Fibroblast of villous mesenchyme (primary cell): ENCODE data around the gene HES7. TPM values are rescaled to one million over a fixed set of nuclear protein-coding genes. Genes with fewer than 3 reads are reported as not detected.
A peak's percentile ranks its signal among the peaks of the same experiment; 100 is the strongest.

Source experiments
- DNase-seq: peaks from one replicate; pipeline ENCODE4 v3.0.0-alpha.2; 2010; ENCODE audit warnings: low read depth
- H3K4me3 ChIP-seq: 2 replicates; pipeline ENCODE4 v1.5.1; 2011; ENCODE audit warnings: low read depth, mild to moderate bottlenecking, low read length
- CTCF ChIP-seq: IDR thresholded peaks from 2 replicates; pipeline ENCODE4 v1.5.1; 2012; ENCODE audit warnings: low read depth, mild to moderate bottlenecking, low read length; ENCODE audit not compliant: insufficient read depth
- total RNA-seq: library from RNA; depleted of rRNA; stranded (reverse); fragments of >200 nt; gene quantifications from 2 replicates; pipeline ENCODE4 v1.2.3, GENCODE V29; 2012

Gene HES7
- total RNA-seq, 1 donor, result not detected

- TF ChIP-seq CTCF, result no peak
- DNase-seq, result no peak
- no peak overlapping the region for H3K4me3 ChIP-seq
These were observed 48.1 kb downstream of the HES7 start for GRCh38 chr17:8075574-8076342.

- no peak for DNase-seq
- TF ChIP-seq CTCF, result no peak
These were observed 48.8 kb downstream of the HES7 start for GRCh38 chr17:8075081-8075480.

GRCh38 chr17:8074554-8074953 is 49.4 kb downstream of the HES7 start:
- DNase-seq, result no peak
- TF ChIP-seq CTCF, result no peak
- H3K4me3 ChIP-seq, result no peak overlapping the region

More at GRCh38 chr17:8075081-8075480, 48.8 kb downstream of the HES7 start:
- no peak overlapping the region for H3K4me3 ChIP-seq

- TF ChIP-seq CTCF, result peak; percentile 83
- peak; percentile 53 for DNase-seq
- H3K4me3 ChIP-seq, result no peak overlapping the region
These were observed 50.0 kb downstream of the HES7 start for GRCh38 chr17:8073627-8074484.

GRCh38 chr17:8072729-8073461 is 51.0 kb downstream of the HES7 start:
- H3K4me3 ChIP-seq, result no peak overlapping the region
- TF ChIP-seq CTCF, result no peak
- DNase-seq, result no peak

GRCh38 chr17:8072341-8072728 is 51.6 kb downstream of the HES7 start:
- no peak for DNase-seq
- no peak for TF ChIP-seq CTCF
- no peak overlapping the region for H3K4me3 ChIP-seq
